ENCODE data around the gene WARS2. TPM values are rescaled to one million over a fixed set of nuclear protein-coding genes. Genes with fewer than 3 reads are reported as not detected.

The WARS2 gene
- total and polyA plus RNA-seq, 2 of the 8 experiments (the other 6 are each of a cell fraction or from before 2014, with no cell fraction given): 4.3 to 12.9 TPM

GRCh38 chr1:119124764-119125163 lies 15.7 kb downstream of the WARS2 start:
- Histone ChIP-seq H3K23ac (ENCODE audit: insufficient read length) (no peak overlapping the region), H3K27me3 (replicated peaks in 1 of 4; ENCODE audit: control insufficient read depth in 3 of 4, extremely low read depth in 1 of 4, insufficient read depth in 3 of 4, low read length in 3 of 4) (no peaks in the 10 kb centered on the region), H3K4me1 (replicated peaks in 1 of 4; ENCODE audit: control insufficient read depth in 3 of 4, insufficient read depth in 4 of 4, low read length in 3 of 4) (no peaks in the 10 kb centered on the region), H4K91ac (replicated peaks; ENCODE audit: insufficient read length, low read length) (no peak overlapping the region), H2BK5ac (ENCODE audit: low read depth, low read length) (no peak overlapping the region), H3K9ac (replicated peaks in 1 of 4; ENCODE audit: extremely low read depth in 1 of 4, low read depth in 3 of 4, low read length in 3 of 4) (no peak overlapping the region), H2BK20ac (ENCODE audit: low read length) (no peak overlapping the region), H4K5ac (ENCODE audit: insufficient read length, low read depth, low read length) (no peak overlapping the region), H4K20me1 (replicated peaks in 1 of 2; ENCODE audit: control insufficient read depth in 1 of 2, insufficient read depth in 2 of 2, low read length in 2 of 2) (no peaks in the 10 kb centered on the region), H3K18ac (ENCODE audit: extremely low read depth, low read length) (no peak overlapping the region), H3K27ac (ENCODE audit: low read depth, low read length) (no peak overlapping the region), H3K23me2 (ENCODE audit: low read depth, low read length) (no peaks in the 10 kb centered on the region; the same call in 1 of the 2 replicates), H2BK12ac (ENCODE audit: low read depth, low read length) (no peak overlapping the region), H3K56ac (replicated peaks; ENCODE audit: insufficient read length, low read depth, low read length) (no peak overlapping the region), H3K79me1 (ENCODE audit: low read depth, low read length) (no peaks in the 10 kb centered on the region), H2AFZ (ENCODE audit: low read length) (no peak overlapping the region), H4K8ac (ENCODE audit: extremely low read depth, insufficient read depth, low read length) (no peak overlapping the region), H3K36me3 (ENCODE audit: control insufficient read depth in 2 of 4, insufficient read depth in 4 of 4, low read length in 3 of 4) (no peaks in the 10 kb centered on the region), H3K4me3 (ENCODE audit: extremely low read depth in 1 of 4, insufficient read depth in 2 of 4, low read depth in 3 of 4, low read length in 4 of 4) (no peak overlapping the region), H2AK5ac (ENCODE audit: low read depth, low read length) (no peak overlapping the region), H3K14ac (ENCODE audit: insufficient read length) (no peak overlapping the region), H3K79me2 (ENCODE audit: control insufficient read depth in 1 of 2, insufficient read depth in 2 of 2, low read length in 2 of 2) (no peaks in the 10 kb centered on the region), H3K4me2 (ENCODE audit: insufficient read depth in 1 of 2, low read depth in 2 of 2, low read length in 2 of 2) (no peak overlapping the region), H3K9me3 (ENCODE audit: insufficient read depth in 2 of 2, low read depth in 1 of 2, low read length in 1 of 2) (no peaks in the 10 kb centered on the region), H3K4ac (replicated peaks; ENCODE audit: insufficient read length, low read depth, low read length) (no peak overlapping the region), H2BK120ac (replicated peaks; ENCODE audit: low read depth, low read length) (no peak overlapping the region), H2BK15ac (ENCODE audit: low read length) (no peak overlapping the region)
- no peak for FAIRE-seq
- WGBS, 2 experiments (ENCODE audit: extremely low coverage in 1 of 2, insufficient coverage in 1 of 2, insufficient read length in 1 of 2, insufficient replicate concordance in 2 of 2, low coverage in 1 of 2, low lambda C conversion rate in 2 of 2, missing lambda C conversion rate in 1 of 2): 90% methylated on average over 3 of the region's 3 CpGs; no CpG with 5 or more reads in 1 of the 2 experiments
- POLR2A ChIA-PET (ENCODE audit: partially characterized antibody): no interaction called here
- no peak for DNase-seq (ENCODE audit: low read depth in 1 of 2, low spot score in 2 of 2)
- CTCF ChIA-PET (ENCODE audit: partially characterized antibody): no interaction called here
- no peak for TF ChIP-seq JUN (IDR thresholded peaks at IDR 0.05; ENCODE audit: low read depth, low read length)
- TF ChIP-seq SP4 (IDR thresholded peaks at IDR 0.05; ENCODE audit: low read length): no peak
- TF ChIP-seq HDAC2 (IDR thresholded peaks at IDR 0.05; ENCODE audit: borderline replicate concordance in 1 of 2, low read depth in 2 of 2, low read length in 2 of 2): no peak
- TF ChIP-seq TCF12 (IDR thresholded peaks at IDR 0.05; ENCODE audit: low read depth, low read length): no peak
- TF ChIP-seq KDM5A (IDR thresholded peaks at IDR 0.05; ENCODE audit: low read length): no peak
- TF ChIP-seq GABPA (IDR thresholded peaks at IDR 0.05; ENCODE audit: borderline replicate concordance, insufficient read depth, low read length): no peak
- TF ChIP-seq CBX5 (IDR thresholded peaks at IDR 0.05; ENCODE audit: low read depth, low read length): no peak
- no peak for TF ChIP-seq POLR2AphosphoS5 (IDR thresholded peaks at IDR 0.05; ENCODE audit: low read depth, low read length)
- no peak for TF ChIP-seq CTCF (IDR thresholded peaks at IDR 0.05; ENCODE audit: control extremely low read depth in 1 of 3, insufficient read depth in 1 of 3, low read depth in 1 of 3, low read length in 3 of 3)
- no peak for TF ChIP-seq TAF1 (IDR thresholded peaks at IDR 0.05; ENCODE audit: low read depth, low read length)
- TF ChIP-seq GTF2F1 (IDR thresholded peaks at IDR 0.05; ENCODE audit: borderline replicate concordance, low read depth, low read length): no peak
- no peak for TF ChIP-seq MAX (IDR thresholded peaks at IDR 0.05)
- TF ChIP-seq SRF (IDR thresholded peaks at IDR 0.05; ENCODE audit: low read depth, low read length): no peak

Data from H1 (cell line).